ENCODE measurements around the gene PGM1. TPM values are rescaled to one million over a fixed set of nuclear protein-coding genes. Genes with fewer than 3 reads are reported as not detected.

PGM1 gene
- total RNA-seq, 2 experiments from 2014 or later = 43.2 to 56.9 TPM

GRCh38 chr1:63633281-63633680, 40.1 kb downstream of the PGM1 start:
- Histone ChIP-seq H3K9me2 (ENCODE audit: insufficient read depth, low read length) (no peaks in the 10 kb centered on the region), H3K9me3 (ENCODE audit: low read length) (no peaks in the 10 kb centered on the region), H3K36me3 (ENCODE audit: insufficient read depth, low read length) (peaks cover 27% of the 10 kb centered on the region; the same call in 1 of the 2 replicates), H3K79me2 (ENCODE audit: insufficient read depth, low read depth, low read length) (no peaks in the 10 kb centered on the region), H4K20me1 (ENCODE audit: insufficient read depth, low read length) (no peaks in the 10 kb centered on the region), H3K4me1 (ENCODE audit: insufficient read depth, low read length, poor library complexity, severe bottlenecking) (no peaks in the 10 kb centered on the region), H2AFZ (ENCODE audit: low read length) (no peak overlapping the region), H3K4me3 (ENCODE audit: low read depth, low read length, poor library complexity, severe bottlenecking) (no peak overlapping the region), H3K4me2 (ENCODE audit: low read length) (no peak overlapping the region), H3K27ac (ENCODE audit: low read depth, low read length, poor library complexity, severe bottlenecking) (no peak overlapping the region)
- ChIA-PET POLR2A (interaction anchor here (0.7 kb wide), 1 partner anchor 1584 kb away, joined by 3 read pairs; no protein-coding TSS in a partner anchor), CTCF (ENCODE audit: unreplicated experiment) (no interaction called here)
- DNase-seq (ENCODE audit: low spot score) = no peak
- no peak for TF ChIP-seq CTCF (conservative IDR thresholded peaks at IDR 0.05; ENCODE audit: low read length)
- TF ChIP-seq EZH2phosphoT487 (IDR thresholded peaks at IDR 0.05; ENCODE audit: borderline replicate concordance, low read depth, low read length) = no peak
- intact Hi-C loops (cut with micrococcal nuclease; ENCODE audit: unreplicated experiment) = no loop called here
- no TSS peak for BruUV-seq (replicated peaks)

GRCh38 chr1:63634471-63634870, 41.3 kb downstream of the PGM1 start:
- intact Hi-C loops (cut with micrococcal nuclease; ENCODE audit: unreplicated experiment) = no loop called here
- no peaks in the 10 kb centered on the region for H3K79me2 ChIP-seq (ENCODE audit: insufficient read depth, low read depth, low read length)
- no peak overlapping the region for H2AFZ ChIP-seq (ENCODE audit: low read length)
- BruUV-seq (replicated peaks) = no TSS peak
- no peak overlapping the region for H3K4me2 ChIP-seq (ENCODE audit: low read length)
- CTCF ChIA-PET (ENCODE audit: unreplicated experiment) = no interaction called here
- TF ChIP-seq EZH2phosphoT487 (IDR thresholded peaks at IDR 0.05; ENCODE audit: borderline replicate concordance, low read depth, low read length) = no peak
- TF ChIP-seq CTCF (conservative IDR thresholded peaks at IDR 0.05; ENCODE audit: low read length) = no peak
- no peak for DNase-seq (ENCODE audit: low spot score)
- no peak overlapping the region for H3K27ac ChIP-seq (ENCODE audit: low read depth, low read length, poor library complexity, severe bottlenecking)
- no peak overlapping the region for H3K4me3 ChIP-seq (ENCODE audit: low read depth, low read length, poor library complexity, severe bottlenecking)
- H3K4me1 ChIP-seq (ENCODE audit: insufficient read depth, low read length, poor library complexity, severe bottlenecking) = no peaks in the 10 kb centered on the region
- no peaks in the 10 kb centered on the region for H3K9me2 ChIP-seq (ENCODE audit: insufficient read depth, low read length)
- peaks cover 30% of the 10 kb centered on the region; the same call in 1 of the 2 replicates for H3K36me3 ChIP-seq (ENCODE audit: insufficient read depth, low read length)
- no peaks in the 10 kb centered on the region for H3K9me3 ChIP-seq (ENCODE audit: low read length)
- POLR2A ChIA-PET = interaction anchor here (0.8 kb wide), 1 partner anchor 9 kb away, joined by 3 read pairs; no protein-coding TSS in a partner anchor
- H4K20me1 ChIP-seq (ENCODE audit: insufficient read depth, low read length) = no peaks in the 10 kb centered on the region

GRCh38 chr1:63635681-63636080, 42.5 kb downstream of the PGM1 start:
- H3K79me2 ChIP-seq (ENCODE audit: insufficient read depth, low read depth, low read length) = no peaks in the 10 kb centered on the region
- H3K27ac ChIP-seq (ENCODE audit: low read depth, low read length, poor library complexity, severe bottlenecking) = no peak overlapping the region
- H3K9me3 ChIP-seq (ENCODE audit: low read length) = no peaks in the 10 kb centered on the region
- peaks cover 24% of the 10 kb centered on the region; the same call in 1 of the 2 replicates for H3K36me3 ChIP-seq (ENCODE audit: insufficient read depth, low read length)
- no peak overlapping the region for H3K4me3 ChIP-seq (ENCODE audit: low read depth, low read length, poor library complexity, severe bottlenecking)
- no peak for DNase-seq (ENCODE audit: low spot score)
- intact Hi-C loops (cut with micrococcal nuclease; ENCODE audit: unreplicated experiment) = no loop called here
- TF ChIP-seq EZH2phosphoT487 (IDR thresholded peaks at IDR 0.05; ENCODE audit: borderline replicate concordance, low read depth, low read length) (no peak), CTCF (conservative IDR thresholded peaks at IDR 0.05; ENCODE audit: low read length) (no peak)
- CTCF ChIA-PET (ENCODE audit: unreplicated experiment) = interaction anchor here (0.6 kb wide), 1 partner anchor 211 kb away, joined by 3 read pairs; no protein-coding TSS in a partner anchor
- H2AFZ ChIP-seq (ENCODE audit: low read length) = no peak overlapping the region
- no peaks in the 10 kb centered on the region for H3K4me1 ChIP-seq (ENCODE audit: insufficient read depth, low read length, poor library complexity, severe bottlenecking)
- H4K20me1 ChIP-seq (ENCODE audit: insufficient read depth, low read length) = no peaks in the 10 kb centered on the region
- no peak overlapping the region for H3K4me2 ChIP-seq (ENCODE audit: low read length)
- no TSS peak for BruUV-seq (replicated peaks)
- H3K9me2 ChIP-seq (ENCODE audit: insufficient read depth, low read length) = no peaks in the 10 kb centered on the region
- POLR2A ChIA-PET = interaction anchor here (0.5 to 1.1 kb wide), 2 partner anchors 13 to 988 kb away, joined by 3 to 5 read pairs; no protein-coding TSS in a partner anchor
